T-helper 1 cell treated with Interleukin-12 subunit alpha and Interleukin-12 subunit beta and Interleukin-4 antibody, amounts not matched to agents 30 ng/mL and 1 ng/mL, for 36 hours (primary cell): Measurements from ENCODE around the gene FARSA. TPM values are rescaled to one million over a fixed set of nuclear protein-coding genes. Genes with fewer than 3 reads are reported as not detected.
"Not testable (repeated sequence)": the region's sequence is repeated elsewhere in the genome, so short reads cannot be mapped to it uniquely, and the experiment has no call there.

Experiments
- intact Hi-C: fragments of 100-400 bp; cut with micrococcal nuclease; formaldehyde crosslinking; loops from one replicate; pipeline ENCODE4 v1.15.1; 2024
- total RNA-seq: library from RNA; stranded (reverse); gene quantifications from 2 replicates; pipeline ENCODE4 v1.2.3, GENCODE V29; 2022

The FARSA gene
- total RNA-seq, 1 donor from 2014 or later, result 108 TPM

- intact Hi-C loops, result not testable (repeated sequence)
Observed at GRCh38 chr19:12955575-12955974, 22.1 kb upstream of the FARSA start.

- intact Hi-C loops, result no loop called here
Observed at GRCh38 chr19:12954612-12954962, 21.1 kb upstream of the FARSA start.

GRCh38 chr19:12953799-12954611 lies 20.5 kb upstream of the FARSA start:
- intact Hi-C loops, result no loop called here

GRCh38 chr19:12953138-12953798 lies 19.8 kb upstream of the FARSA start:
- intact Hi-C loops, result no loop called here

GRCh38 chr19:12952488-12953137 lies 19.1 kb upstream of the FARSA start:
- intact Hi-C loops, result no loop called here

- intact Hi-C loops, result not testable (repeated sequence)
Observed at GRCh38 chr19:12952050-12952449, 18.5 kb upstream of the FARSA start.

- intact Hi-C loops, result loop anchor here (10.0 kb wide), 1 partner anchor 895 kb away; no protein-coding TSS in a partner anchor
Observed at GRCh38 chr19:12949363-12950283, 16.1 kb upstream of the FARSA start.

- intact Hi-C loops, result loop anchor here (10.0 kb wide), 1 partner anchor 896 kb away; no protein-coding TSS in a partner anchor
Observed at GRCh38 chr19:12948612-12949362, 15.3 kb upstream of the FARSA start.

GRCh38 chr19:12947702-12948611 lies 14.4 kb upstream of the FARSA start:
- intact Hi-C loops, result loop anchor here (10.0 kb wide), 1 partner anchor 897 kb away; no protein-coding TSS in a partner anchor

- intact Hi-C loops, result loop anchor here (1.0 to 10.0 kb wide), 3 partner anchors 9 to 898 kb away; partner anchors contain the start of genes CALR and GADD45GIP1
Observed at GRCh38 chr19:12946731-12947496, 13.4 kb upstream of the FARSA start.

- intact Hi-C loops, result loop anchor here (1.0 to 10.0 kb wide), 3 partner anchors 8 to 899 kb away; partner anchors contain the start of genes CALR and GADD45GIP1
Observed at GRCh38 chr19:12946092-12946721, 12.7 kb upstream of the FARSA start.

GRCh38 chr19:12945479-12946091 lies 12.1 kb upstream of the FARSA start, which contains the start of gene RAD23A:
RAD23A (plus strand) TSS chr19:12945862; CDS start chr19:12945949, 87 bp downstream.
- intact Hi-C loops, result loop anchor here (1.0 to 10.0 kb wide), 7 partner anchors 7 to 899 kb away; partner anchors contain the start of genes CALR, FARSA, GADD45GIP1 and SYCE2

GRCh38 chr19:12944104-12944674 lies 10.7 kb upstream of the FARSA start:
- intact Hi-C loops, result loop anchor here (10.0 kb wide), 1 partner anchor 901 kb away; no protein-coding TSS in a partner anchor

GRCh38 chr19:12943437-12944044 lies 10.0 kb upstream of the FARSA start:
- intact Hi-C loops, result loop anchor here (10.0 kb wide), 1 partner anchor 901 kb away; no protein-coding TSS in a partner anchor

GRCh38 chr19:12940897-12941296 lies 7.4 kb upstream of the FARSA start:
- intact Hi-C loops, result loop anchor here (10.0 kb wide), 1 partner anchor 904 kb away; no protein-coding TSS in a partner anchor

- intact Hi-C loops, result loop anchor here (2.0 to 10.0 kb wide), 7 partner anchors 17 to 905 kb away; partner anchors contain the start of genes GADD45GIP1, GET3, JUNB and ZNF490
Observed at GRCh38 chr19:12939975-12940423, 6.5 kb upstream of the FARSA start.
